PFSK-1 (cell line): ENCODE data around the gene MAT2A.

Experiments used
- FOXP2 ChIP-seq: optimal IDR thresholded peaks from 2 replicates; pipeline ENCODE3; 2011; ENCODE audit warnings: borderline replicate concordance, control low read depth, inconsistent platforms; ENCODE audit not compliant: insufficient read depth; ENCODE audit errors: extremely low read length, extremely low read depth
- POLR2AphosphoS5 ChIP-seq: IDR thresholded peaks from 2 replicates; pipeline ENCODE4 v1.6.1; 2012; ENCODE audit warnings: low read depth, mild to moderate bottlenecking, control low read depth, low read length, moderate library complexity
- REST ChIP-seq, 2 experiments: IDR thresholded peaks; 2 replicates each; pipeline versions ENCODE4 v1.6.1 to v1.8.0; 2011 to 2012; ENCODE audit warnings: low read depth in 2 of 2, low read length in 2 of 2, control low read depth in 1 of 2, inconsistent platforms in 1 of 2, mild to moderate bottlenecking in 1 of 2, moderate library complexity in 1 of 2; ENCODE audit not compliant: insufficient read depth in 1 of 2
- TAF1 ChIP-seq: IDR thresholded peaks from 2 replicates; pipeline ENCODE4 v1.6.1; 2012; ENCODE audit warnings: low read length, control low read depth, borderline replicate concordance; ENCODE audit not compliant: insufficient read depth

GRCh38 chr2:85584354-85584856 is 45.4 kb downstream of the MAT2A start, which contains the start of gene VAMP5:
- no peak for TF ChIP-seq REST (IDR thresholded peaks at IDR 0.05; ENCODE audit: insufficient read depth in 1 of 2, low read depth in 2 of 2, low read length in 2 of 2)
- TF ChIP-seq FOXP2: no peak
- no peak for TF ChIP-seq TAF1
- TF ChIP-seq POLR2AphosphoS5: no peak
